ENCODE results near the gene MCHR1. TPM values are rescaled to one million over a fixed set of nuclear protein-coding genes. Genes with fewer than 3 reads are reported as not detected.

MCHR1 gene
- total and polyA plus RNA-seq, 2 of the 4 experiments (the other 2 are of a cell fraction) = 1.4 to 3.2 TPM

GRCh38 chr22:40701274-40701673 lies 22.0 kb downstream of the MCHR1 start:
- no peak overlapping the region for H3K4me3 ChIP-seq (ENCODE audit: insufficient read depth, low read depth, low read length)
- no TSS peak for BruUV-seq (replicated peaks)
- no peak overlapping the region for H2BK120ac ChIP-seq (ENCODE audit: low read depth, low read length)
- TF ChIP-seq RFX5 (IDR thresholded peaks at IDR 0.05; ENCODE audit: low read depth, low read length) (no peak), MXI1 (IDR thresholded peaks at IDR 0.05; ENCODE audit: borderline replicate concordance, low read depth, low read length) (no peak), ELK1 (IDR thresholded peaks at IDR 0.05; ENCODE audit: borderline replicate concordance, low read depth, low read length) (no peak), USF2 (IDR thresholded peaks at IDR 0.05; ENCODE audit: low read depth, low read length) (no peak), CEBPB (IDR thresholded peaks at IDR 0.05; ENCODE audit: low read depth, low read length) (no peak), RCOR1 (IDR thresholded peaks at IDR 0.05; ENCODE audit: insufficient replicate concordance, low read length) (no peak), FOS (IDR thresholded peaks at IDR 0.05; ENCODE audit: low read depth, low read length) (no peak), MAZ (IDR thresholded peaks at IDR 0.05; ENCODE audit: borderline replicate concordance, low read depth, low read length) (no peak), CTCF (conservative IDR thresholded peaks at IDR 0.05; ENCODE audit: low read depth, low read length) (no peak), RAD21 (IDR thresholded peaks at IDR 0.05; ENCODE audit: low read length) (no peak), BHLHE40 (IDR thresholded peaks at IDR 0.05; ENCODE audit: low read depth, low read length) (no peak), SMC3 (IDR thresholded peaks at IDR 0.05; ENCODE audit: low read depth, low read length) (no peak), CHD1 (IDR thresholded peaks at IDR 0.05; ENCODE audit: low read depth, low read length) (no peak), NFE2L2 (IDR thresholded peaks at IDR 0.05; ENCODE audit: low read depth, low read length) (no peak), MAFK (IDR thresholded peaks at IDR 0.05; ENCODE audit: low read depth, low read length) (no peak), POLR2A (IDR thresholded peaks at IDR 0.05; ENCODE audit: low read depth, low read length) (no peak)
- H3K9ac ChIP-seq (ENCODE audit: low read depth, low read length) = no peak overlapping the region
- ChIA-PET CTCF (interaction anchor here (0.8 kb wide), 1 partner anchor 222 kb away, joined by 3 read pairs; no protein-coding TSS in a partner anchor), POLR2A (ENCODE audit: unreplicated experiment) (no interaction called here)
- DNase-seq (no peak), ATAC-seq (ENCODE audit: low read depth) (no peak)
- H4K5ac ChIP-seq (ENCODE audit: low read depth, low read length) = no peak overlapping the region
- no peaks in the 10 kb centered on the region for H3K9me1 ChIP-seq (ENCODE audit: insufficient read depth, low read length)
- no peaks in the 10 kb centered on the region for H3K79me1 ChIP-seq (ENCODE audit: low read depth in 1 of 2, low read length in 2 of 2)
- intact Hi-C loops (cut with micrococcal nuclease) = no loop called here
- no peak overlapping the region for H2BK20ac ChIP-seq (ENCODE audit: low read depth, low read length)
- H3K27me3 ChIP-seq (ENCODE audit: control insufficient read depth, insufficient read depth, low read length) = 0 out of 2 replicates have a peak, but pooled peaks cover 2% of the 10 kb centered on the region
- no peak overlapping the region for H3K56ac ChIP-seq (ENCODE audit: extremely low read depth, insufficient read depth, low read length)
- dilution Hi-C loops (cut with HindIII; ENCODE audit: low sequenced_read_pairs, unreplicated experiment) = no loop called here
- no peak overlapping the region for H2AK5ac ChIP-seq (ENCODE audit: low read depth, low read length)
- H3K36me3 ChIP-seq (ENCODE audit: control insufficient read depth, insufficient read depth, low read length) = no peaks in the 10 kb centered on the region
- H2BK5ac ChIP-seq (ENCODE audit: low read depth, low read length, poor library complexity, severe bottlenecking) = no peak overlapping the region
- H4K91ac ChIP-seq (ENCODE audit: insufficient read depth, low read depth, low read length) = no peak overlapping the region
- H2BK15ac ChIP-seq (ENCODE audit: low read depth, low read length) = no peak overlapping the region
- H4K20me1 ChIP-seq (ENCODE audit: insufficient read depth, low read length) = no peaks in the 10 kb centered on the region
- no peaks in the 10 kb centered on the region for H3K4me1 ChIP-seq (ENCODE audit: control insufficient read depth, insufficient read depth, low read length)
- no peak overlapping the region for H3K18ac ChIP-seq (ENCODE audit: low read depth, low read length)
- no peaks in the 10 kb centered on the region for H3K9me3 ChIP-seq (ENCODE audit: control insufficient read depth, insufficient read depth, low read length)
- no peak overlapping the region for H2AK9ac ChIP-seq (replicated peaks; ENCODE audit: low read depth, low read length, poor library complexity)
- no peak overlapping the region for H3K23ac ChIP-seq (ENCODE audit: low read depth, low read length)
- H4K8ac ChIP-seq (ENCODE audit: low read depth in 2 of 2, low read length in 2 of 2) = no peak overlapping the region
- no peak overlapping the region for H3K4ac ChIP-seq (ENCODE audit: low read depth, low read length)
- H3K27ac ChIP-seq (ENCODE audit: insufficient read depth, low read length) = no peak overlapping the region
- 82% methylated on average over 2 of the region's 7 CpGs; no CpG with 5 or more reads in 1 of the 2 experiments for WGBS, 2 experiments (ENCODE audit: extremely low coverage in 2 of 2, insufficient read length in 1 of 2)
- no peak overlapping the region for H3K14ac ChIP-seq (replicated peaks; ENCODE audit: low read depth, low read length)
- H3K4me2 ChIP-seq (ENCODE audit: low read depth, low read length) = no peak overlapping the region
- H2AFZ ChIP-seq (replicated peaks; ENCODE audit: low read length, poor library complexity) = no peak overlapping the region
- in situ Hi-C loops (cut with MboI; ENCODE audit: low sequenced_read_pairs) = no loop called here
